GM18868 (cell line): Measurements from ENCODE around the gene PGBD5.

Experiments
- ATAC-seq: cut with Tn5 transposase; IDR thresholded peaks from one replicate; pipeline ENCODE4 v1.9.1; 2021; ENCODE audit warnings: mild to moderate bottlenecking, moderate library complexity; ENCODE audit not compliant: unreplicated experiment

The PGBD5 gene

DNA sequence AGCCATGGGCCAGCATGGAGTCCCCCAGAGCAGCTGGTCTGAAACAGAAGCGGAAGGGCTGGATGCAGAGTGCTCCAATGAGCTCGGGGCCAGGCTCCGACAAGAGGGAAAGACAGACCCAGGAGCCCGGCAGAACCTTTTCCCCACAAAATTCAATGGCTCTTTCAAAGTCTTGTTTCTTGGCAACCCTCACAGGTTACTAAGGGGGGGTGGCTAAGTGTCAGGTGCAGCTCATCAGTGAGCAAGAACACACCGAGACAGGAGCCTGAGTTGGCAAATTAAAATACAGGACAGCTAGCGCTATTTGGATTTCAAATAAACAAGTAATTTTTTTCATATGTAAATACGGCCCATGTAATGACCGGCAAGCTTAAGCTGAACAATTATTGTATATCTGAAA, 27.3 kb downstream of the PGBD5 start:
- no peak for ATAC-seq

DNA sequence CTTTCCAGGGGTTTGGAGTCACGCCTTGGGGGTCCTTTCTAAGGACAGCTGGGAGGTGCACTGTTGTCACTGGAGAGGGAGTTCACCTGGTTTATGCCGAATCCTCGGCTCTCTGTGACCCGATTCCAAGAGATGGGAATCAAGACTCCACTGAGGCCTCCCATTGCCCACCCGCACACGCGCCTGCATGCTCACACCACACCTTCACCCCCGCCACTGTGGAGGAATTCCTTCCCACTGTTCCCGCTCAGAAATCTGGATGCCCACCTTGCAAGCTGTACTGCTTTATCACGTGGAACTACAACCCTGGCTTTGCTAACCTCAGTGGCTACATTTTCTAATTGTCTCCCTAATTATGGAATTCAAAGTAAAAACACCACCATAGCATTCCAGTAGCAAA, 29.2 kb downstream of the PGBD5 start:
- ATAC-seq = no peak

DNA sequence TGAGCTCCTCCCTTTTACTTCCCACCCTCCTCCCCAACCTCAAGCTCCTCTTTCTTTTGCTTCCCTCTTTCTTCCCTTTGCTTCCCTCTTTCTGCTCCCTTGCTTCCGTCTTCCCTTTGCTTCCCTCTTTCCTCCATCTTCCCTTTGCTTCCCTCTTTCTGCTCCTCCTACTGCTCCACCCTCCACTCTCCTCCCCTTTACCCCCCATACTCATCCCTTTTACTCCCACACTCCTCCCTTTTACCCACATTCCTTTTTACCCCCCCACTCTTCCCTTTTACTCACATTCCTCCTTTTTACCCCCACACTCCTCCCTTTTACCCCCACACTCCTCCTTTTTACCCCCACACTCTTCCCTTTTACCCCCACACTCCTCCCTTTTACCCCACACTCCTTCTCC, 30.2 kb downstream of the PGBD5 start:
- ATAC-seq = no peak

DNA sequence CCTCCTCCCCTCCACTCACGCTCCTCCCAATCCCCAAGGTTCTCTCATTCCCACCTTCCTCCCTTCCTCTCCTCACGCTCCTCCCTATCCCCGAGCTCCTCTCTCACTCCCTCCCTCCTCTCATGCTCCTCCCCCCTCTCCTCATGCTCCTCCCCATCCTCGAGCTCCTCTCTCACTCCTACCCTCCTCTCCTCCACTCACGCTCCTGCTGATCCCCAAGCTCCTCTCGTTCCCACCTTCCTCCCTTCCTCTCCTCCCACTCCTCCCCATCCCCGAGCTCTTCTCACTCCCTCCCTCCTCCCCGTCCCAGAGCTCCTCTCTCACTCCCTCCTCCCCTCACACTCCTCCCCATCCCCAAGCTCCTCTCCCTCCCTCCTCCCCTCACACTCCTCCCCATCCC, 31.4 kb downstream of the PGBD5 start:
- no peak for ATAC-seq

DNA sequence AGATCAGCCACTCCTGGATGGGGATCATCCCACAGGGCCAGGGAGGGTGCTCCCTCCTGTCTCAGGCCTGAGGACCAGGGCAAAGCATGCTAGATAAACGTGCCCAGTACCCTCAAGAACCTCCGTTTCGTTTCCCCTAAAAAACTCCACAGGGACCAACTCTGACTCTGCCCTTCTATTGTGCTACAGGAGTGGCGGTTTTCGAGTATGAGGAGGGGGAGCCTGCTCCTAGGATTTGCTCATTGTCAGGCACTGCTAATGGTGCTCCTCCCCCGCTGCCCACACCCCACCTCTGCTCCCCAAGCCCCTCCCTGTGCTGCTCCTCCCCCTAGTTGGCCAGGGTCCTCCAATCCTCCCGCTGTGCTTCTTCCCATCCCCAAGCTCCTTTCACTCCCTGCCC, 32.0 kb downstream of the PGBD5 start:
- ATAC-seq = no peak

DNA sequence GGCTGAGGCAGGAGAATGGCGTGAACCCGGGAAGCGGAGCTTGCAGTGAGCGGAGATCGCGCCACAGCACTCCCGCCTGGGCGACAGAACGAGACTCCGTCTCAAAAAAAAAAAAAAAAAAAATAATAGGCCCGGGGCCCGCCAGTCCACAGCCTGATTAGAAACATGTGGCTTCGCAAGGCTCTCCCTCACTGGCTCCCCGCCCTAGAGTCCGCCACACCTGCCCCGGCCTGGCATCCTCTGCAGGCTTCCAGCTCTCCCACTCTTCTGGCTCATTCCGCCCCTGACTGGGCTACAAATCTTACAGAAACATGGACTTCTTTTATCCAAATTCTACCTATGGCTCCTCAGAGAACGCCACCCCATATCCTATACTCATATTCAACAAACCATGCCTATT, 32.4 kb downstream of the PGBD5 start:
- ATAC-seq = no peak

DNA sequence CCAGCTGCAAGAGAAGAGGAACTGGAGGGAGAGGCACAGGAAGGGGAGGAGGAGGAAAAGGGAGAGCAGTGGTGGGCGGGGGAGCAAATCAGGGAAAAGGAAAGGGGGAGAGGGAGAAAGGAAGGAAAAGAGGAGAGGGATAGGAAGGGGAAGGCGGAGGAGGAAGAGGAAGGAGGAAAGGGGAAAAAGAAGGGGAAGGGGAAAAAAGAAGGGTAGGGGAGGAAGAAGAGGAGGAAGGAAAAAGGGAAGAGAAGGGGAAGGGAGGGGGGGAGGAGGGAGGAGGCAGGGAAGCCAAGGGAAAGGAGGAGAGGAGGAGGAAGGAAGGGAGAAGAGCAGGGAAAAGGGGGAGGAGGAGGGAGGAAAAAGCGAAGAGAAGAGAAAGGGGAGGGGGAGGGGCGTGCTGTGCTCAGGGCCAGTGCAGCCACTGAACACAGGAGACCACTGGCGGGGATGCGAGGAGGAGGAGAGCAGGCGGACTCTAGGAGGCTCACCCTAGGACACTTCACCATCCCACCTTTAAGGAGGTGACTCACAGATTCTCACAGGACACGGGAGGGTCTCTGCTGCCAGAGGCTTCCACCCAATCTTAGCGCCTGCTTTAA, 33.1 kb downstream of the PGBD5 start:
- ATAC-seq = no peak

DNA sequence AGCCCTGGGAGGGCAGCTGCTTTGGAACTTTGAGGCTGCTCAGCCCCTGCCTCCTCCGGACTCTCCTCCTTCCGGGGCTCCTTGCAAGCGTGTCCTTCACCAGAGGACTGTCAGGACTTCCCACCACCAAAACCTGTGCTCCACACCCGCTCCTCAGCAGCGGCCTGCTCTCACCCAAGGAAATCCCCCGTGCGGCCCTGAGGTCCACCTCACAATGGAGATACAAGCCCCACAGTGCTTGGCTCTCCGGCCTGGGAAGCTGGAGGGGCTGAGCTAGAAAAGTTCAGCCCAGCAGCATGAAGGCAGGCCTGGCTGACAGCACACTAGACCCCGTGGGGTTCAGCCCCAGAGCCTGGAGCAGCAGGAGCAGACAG, 33.6 kb downstream of the PGBD5 start:
- no peak for ATAC-seq

DNA sequence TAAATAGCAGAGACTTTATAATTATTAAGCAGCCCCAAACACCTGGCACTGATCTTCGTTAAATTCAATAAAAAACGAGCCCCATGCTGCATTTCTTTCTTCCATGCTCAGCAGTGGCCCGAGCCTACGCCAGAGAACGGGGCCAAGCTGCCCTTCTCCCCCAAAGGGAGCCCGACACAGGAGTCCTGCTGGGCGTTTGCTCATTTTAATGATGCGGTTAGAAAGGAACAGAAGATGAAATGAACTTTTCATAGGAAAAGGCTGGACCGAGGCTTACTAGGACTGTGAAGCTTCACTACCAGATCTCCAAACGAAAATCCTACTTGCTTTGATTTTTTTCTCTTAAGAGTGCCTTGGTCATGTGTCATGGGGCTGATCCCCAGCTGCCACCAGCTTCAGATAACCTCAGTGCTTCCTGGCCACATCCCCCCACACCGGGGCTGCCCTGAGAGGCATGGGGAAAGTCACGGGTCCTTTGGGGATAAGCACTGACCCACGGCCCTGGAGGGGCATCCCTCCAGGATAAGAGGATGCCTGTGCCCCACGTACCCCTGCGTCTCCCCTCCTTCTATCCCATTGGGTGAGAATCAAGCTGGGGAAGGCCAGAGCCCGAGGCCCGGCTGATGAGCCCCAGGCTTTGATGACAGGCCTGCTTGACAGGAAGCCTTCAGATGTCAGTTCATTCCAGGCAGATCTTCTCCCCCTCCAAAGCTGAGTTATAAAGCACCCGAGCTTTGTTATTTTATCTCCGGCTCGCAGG, 34.2 kb downstream of the PGBD5 start:
- no peak for ATAC-seq

DNA sequence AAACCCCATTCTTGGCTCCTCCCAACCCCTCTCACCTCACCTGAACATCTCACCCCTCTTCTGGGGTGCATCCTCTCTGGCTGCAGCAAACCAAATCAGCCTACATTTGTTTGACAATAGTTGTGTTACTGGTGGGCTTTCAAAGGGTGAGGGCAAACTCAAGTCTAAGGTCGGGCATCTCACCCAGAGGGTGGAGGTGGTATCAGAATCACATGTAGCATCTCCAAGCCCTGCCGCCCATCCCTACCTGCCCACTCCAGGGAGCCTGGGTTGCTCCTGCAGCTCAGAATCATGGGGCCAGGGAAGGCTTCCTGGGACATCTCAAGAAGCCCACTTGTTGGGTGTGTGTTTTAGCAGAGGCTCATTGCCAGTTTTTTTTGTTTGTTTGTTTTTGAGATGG, 35.8 kb downstream of the PGBD5 start:
- no peak for ATAC-seq

DNA sequence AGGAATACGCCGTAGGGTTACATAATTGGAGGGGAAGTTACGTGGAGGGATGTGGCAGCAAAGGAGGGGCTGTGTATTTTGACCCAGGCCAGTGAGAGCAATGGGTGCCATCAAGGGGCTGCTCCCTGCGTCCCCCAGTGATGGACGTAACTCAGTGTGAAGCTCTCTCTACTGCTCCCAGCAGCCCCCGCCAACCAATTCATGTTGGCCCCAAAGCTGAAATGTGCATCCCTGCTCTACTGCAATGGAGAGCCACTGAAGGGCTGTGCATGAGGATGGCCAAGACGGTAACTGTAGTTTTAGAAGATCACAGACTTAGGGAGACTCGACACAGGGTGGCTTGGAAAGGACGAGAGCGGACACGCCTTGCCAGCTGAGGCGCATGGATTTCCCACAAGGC, 38.3 kb downstream of the PGBD5 start:
- no peak for ATAC-seq

DNA sequence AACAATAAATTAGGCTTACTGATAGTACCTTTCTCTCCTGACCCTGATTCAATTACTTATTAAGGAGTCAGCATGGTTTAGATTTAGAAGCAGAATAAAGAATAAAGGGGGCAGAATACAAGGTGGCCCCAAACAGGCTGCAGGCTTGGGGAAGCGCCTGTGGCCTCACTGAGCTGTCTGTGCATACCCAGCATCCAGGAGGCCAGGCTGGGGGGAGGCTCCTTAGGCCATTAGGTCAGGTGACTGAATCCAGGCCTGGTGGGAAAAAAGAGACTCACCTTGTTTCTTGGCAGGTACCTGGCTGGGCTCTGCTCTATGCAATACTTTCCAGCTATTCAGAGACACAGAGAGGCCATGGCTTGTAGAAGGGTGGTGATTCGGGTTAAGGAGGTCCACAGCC, 38.8 kb downstream of the PGBD5 start:
- no peak for ATAC-seq

DNA sequence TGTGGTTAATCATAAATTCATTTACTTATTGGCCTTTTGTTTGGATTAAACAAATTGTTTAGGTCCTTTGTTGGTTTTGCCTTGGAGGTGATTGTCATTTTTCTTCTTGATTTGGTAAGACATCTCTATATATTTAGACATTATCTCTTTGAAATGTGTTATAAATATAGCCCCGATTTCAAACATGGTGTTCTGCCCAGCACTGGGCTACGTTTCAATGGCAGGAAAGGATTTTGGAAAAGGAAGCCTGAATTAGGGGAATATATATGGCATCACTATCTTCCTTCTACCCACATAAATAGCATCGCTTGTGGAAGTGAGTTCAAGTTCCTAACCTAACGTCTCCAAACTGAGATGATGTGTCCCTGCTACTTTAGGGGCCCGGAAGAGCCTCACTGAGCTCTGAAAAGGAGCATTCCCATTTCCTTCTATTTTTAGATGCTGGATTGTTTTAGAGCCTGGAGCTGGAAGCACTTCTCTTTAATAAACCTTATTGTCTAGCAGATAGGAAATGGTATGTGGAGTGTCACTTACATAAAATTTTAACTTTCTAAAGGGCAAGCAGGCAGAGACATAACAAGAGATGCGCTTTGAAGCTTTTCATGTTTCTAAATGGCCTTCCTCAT, 39.4 kb downstream of the PGBD5 start:
- ATAC-seq = no peak

DNA sequence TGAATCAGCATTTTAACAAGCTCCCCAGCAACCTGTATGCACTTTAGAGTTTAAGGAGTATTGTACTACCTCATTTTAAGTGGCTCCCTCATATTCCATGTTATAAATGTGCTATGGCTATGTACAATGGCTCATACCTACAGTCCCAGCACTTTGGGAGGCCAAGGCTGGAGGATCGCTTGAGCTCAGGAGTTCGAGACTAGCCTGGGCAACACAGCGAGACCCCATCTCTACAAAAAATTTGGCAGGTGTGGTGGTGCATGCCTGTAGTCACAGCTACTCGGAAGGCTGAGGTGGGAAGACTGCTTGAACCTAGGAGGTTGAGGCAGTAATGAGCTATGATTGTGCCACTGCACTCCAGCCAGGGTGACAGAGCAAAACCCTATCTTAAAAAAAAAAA, 40.2 kb downstream of the PGBD5 start:
- ATAC-seq = no peak

DNA sequence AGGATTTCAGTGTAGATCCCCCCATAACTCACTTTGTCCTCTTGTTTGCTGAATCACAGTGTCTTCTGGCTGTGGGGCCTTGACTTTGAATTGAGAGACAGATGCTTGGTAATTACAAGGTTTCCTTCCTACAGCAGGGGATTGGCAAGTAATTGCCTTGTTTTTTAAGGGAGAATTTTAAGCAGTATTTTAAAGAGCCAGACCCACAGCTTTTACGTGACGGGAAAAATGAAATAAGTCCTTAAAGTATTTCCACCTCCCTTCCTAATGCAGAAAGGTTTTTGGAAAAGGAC, 41.0 kb downstream of the PGBD5 start:
- no peak for ATAC-seq

DNA sequence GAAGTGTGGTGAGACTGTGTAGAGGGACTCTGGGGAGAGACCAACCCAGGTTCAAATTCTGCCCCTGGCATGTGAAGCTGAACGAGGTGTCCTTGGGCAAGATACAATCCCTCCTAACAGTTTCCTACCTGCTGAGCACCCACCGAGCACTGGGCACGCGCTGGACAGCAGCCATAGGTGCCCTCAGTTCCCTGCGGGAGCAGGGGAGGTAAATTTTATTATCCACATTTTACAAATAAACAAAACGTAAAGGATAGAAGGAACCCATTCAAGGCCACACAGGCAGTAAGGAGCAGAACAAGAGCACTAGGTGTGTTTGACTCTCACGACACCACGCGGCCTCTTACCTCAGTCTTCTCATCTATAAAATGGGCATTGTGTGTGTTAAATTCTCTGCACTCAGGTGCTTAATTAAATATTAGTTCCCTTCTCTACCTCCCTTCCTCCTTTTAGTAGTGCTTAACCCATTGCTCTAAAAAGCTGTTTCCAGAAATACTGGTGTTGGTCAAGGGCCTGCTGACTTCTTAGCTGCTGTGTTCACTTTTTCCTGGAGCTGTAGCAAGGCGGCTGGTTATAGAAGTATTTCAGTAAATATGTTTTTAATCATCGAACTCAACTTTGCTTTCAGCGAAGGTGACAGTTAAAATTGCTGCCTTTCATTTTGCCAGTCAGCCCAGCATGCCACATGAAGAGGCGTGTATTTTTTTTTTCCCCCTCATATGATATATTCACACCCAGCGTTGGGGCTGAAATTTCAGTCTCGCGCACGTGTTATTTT, 41.6 kb downstream of the PGBD5 start:
- no peak for ATAC-seq

DNA sequence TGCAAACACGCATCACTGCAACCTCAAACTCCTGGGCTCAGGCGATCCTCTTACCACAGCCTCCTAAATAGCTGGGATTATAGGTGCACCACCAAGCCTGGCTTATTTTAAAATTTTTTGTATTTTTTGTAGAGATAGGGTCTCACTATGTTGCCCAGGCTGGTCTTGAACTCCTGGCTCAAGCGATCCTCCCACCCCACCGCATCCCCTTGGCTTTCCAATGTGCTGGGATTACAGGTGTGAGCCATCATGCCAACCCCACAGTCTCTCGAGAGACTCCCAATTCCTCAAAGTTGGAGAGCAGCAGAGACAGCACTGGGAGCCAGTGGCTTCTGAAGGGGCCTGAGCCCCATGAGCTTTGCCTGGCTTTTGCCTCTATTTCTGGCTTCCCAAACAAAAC, 42.7 kb downstream of the PGBD5 start:
- no peak for ATAC-seq

DNA sequence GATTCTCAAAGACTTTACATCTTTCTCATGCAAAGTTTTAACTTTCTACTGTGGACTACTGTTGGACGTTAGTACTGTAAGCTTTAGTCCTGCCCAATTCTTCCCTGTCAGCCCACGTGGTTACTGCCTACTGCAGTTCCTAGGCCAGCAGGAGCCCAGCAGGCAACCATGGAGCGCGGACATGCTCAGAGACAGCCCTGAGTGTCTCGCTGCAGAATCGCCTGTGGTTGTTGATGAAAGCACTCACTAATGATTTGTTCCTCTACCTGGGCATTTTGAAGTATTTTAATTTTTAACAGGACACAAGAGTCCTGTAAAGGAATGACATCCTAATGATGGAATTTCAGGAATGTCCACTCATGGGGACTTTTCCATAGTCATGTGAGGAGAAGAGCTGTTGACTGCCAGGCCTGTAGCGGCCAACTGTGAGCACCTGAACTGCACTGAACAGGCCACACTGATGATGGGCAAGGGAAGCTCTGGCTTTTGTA, 44.1 kb downstream of the PGBD5 start:
- ATAC-seq = no peak

DNA sequence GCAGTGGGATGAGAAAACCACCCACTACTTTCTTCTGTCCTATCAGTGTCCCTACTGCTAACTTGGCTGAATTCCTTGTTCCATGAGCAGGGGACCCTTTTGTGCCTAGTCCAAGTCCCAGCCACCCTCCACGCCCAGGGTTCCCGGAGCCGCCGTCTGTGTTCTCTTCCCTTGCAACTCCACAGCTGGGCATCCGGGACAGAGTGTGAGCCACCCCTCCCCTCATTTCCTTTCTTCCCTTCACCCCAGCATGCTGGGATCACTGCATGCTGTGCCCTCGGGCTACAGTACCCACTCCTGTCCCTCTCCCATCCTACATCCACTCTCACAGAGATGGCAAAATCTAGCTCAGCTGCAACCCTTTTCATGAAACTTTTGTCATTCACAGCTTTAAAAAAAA, 44.5 kb downstream of the PGBD5 start:
- no peak for ATAC-seq

DNA sequence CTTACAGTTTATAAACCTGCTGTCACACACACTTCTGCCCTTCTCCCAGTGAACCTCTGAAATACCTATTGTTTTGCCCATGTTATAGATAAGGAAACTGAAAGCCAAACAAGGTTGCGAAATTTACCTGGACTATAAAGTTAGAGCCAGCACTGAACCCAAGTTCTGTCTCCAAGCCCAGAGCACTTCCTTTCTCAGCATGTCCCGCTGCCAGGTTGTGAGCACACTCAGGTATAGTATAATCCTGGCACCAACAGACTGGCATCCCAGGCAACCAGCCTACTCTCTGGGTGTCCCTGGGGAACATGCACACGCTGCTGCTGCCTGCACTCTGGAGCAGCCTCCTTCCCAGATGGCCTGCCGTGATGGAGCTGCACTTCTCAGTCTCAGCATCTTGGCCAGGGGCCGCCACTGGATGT, 45.1 kb downstream of the PGBD5 start:
- ATAC-seq = no peak

DNA sequence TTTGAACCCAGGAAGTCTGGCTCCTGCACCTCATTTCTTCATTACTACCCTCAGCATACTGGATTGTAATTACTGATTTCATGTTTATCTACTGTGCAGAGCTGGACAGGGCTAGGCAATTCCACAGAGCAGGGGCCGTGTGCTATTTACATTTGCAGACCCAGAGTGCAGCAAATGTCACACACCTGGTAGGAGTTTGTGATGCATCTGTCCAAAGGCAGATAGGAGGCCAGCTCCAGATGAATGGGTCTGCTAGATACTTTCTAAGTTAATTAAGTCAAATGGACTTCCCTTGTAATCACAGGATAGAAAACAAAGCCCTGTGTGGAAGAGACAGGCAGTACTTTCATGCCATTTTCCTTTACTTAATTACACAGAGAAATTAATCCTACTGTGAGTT, 46.2 kb downstream of the PGBD5 start:
- no peak for ATAC-seq

DNA sequence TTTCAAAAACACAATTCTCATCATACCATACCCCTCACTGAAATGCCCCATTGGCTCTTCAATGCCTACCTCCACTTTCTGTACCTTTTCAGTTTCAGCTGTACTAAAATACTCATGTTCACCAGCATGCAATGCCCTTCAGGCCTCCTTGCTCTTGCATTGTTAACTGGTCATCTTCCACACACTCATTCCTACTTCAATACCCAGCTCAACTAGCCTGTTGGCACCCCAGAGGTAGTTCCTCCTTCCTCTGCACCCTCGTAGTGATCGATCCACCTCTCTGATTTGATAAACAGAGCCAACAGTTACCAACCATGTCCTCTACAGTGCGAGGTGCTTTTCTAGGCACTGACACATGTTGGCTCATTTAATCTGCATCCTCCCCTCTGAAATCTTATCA, 46.7 kb downstream of the PGBD5 start:
- ATAC-seq = no peak
